HEK293 (cell line): Measurements from ENCODE around the gene TMEM35A.

Experiments
- CTCF ChIP-seq: fragments of 450-650 bp; formaldehyde crosslinking; IDR thresholded peaks from 2 replicates; pipeline ENCODE4 v1.5.1; 2016; ENCODE audit warnings: missing biosample characterization, missing genetic modification characterization
- KLF9 ChIP-seq: fragments of 450-650 bp; formaldehyde crosslinking; IDR thresholded peaks from 2 replicates; pipeline ENCODE4 v1.5.1; 2016; ENCODE audit warnings: missing biosample characterization, missing genetic modification characterization, low read depth
- PRDM1 ChIP-seq: fragments of 450-650 bp; formaldehyde crosslinking; IDR thresholded peaks from 2 replicates; pipeline ENCODE4; 2016; ENCODE audit warnings: missing biosample characterization, missing genetic modification characterization
- REPIN1 ChIP-seq: fragments of 450-650 bp; formaldehyde crosslinking; IDR thresholded peaks from 2 replicates; pipeline ENCODE4 v1.5.1; 2017; ENCODE audit warnings: missing biosample characterization, missing genetic modification characterization, low read depth
- REST ChIP-seq: fragments of 450-650 bp; formaldehyde crosslinking; IDR thresholded peaks from 2 replicates; pipeline ENCODE4 v1.5.1; 2016; ENCODE audit warnings: missing biosample characterization, missing genetic modification characterization
- ZNF274 ChIP-seq, 2 experiments: fragments of 200-500 bp in 1 of 2; fragments of 450-650 bp in 1 of 2; sonication (Bioruptor generic) in 1 of 2; formaldehyde crosslinking in 1 of 2; IDR thresholded peaks; 2 replicates each; pipeline versions ENCODE4 v1.5.1 to v1.6.1; 2014 to 2016; ENCODE audit warnings: borderline replicate concordance in 1 of 2, inconsistent platforms in 1 of 2, low read length in 1 of 2, missing biosample characterization in 1 of 2, missing genetic modification characterization in 1 of 2
- ZNF341 ChIP-seq: fragments of 450-650 bp; formaldehyde crosslinking; IDR thresholded peaks from 2 replicates; pipeline ENCODE4; 2016; ENCODE audit warnings: low read depth, missing biosample characterization, missing genetic modification characterization
- ZNF580 ChIP-seq: fragments of 450-650 bp; formaldehyde crosslinking; IDR thresholded peaks from 2 replicates; pipeline ENCODE4 v1.5.1; 2016; ENCODE audit warnings: missing biosample characterization, missing genetic modification characterization
- ZNF610 ChIP-seq: fragments of 450-650 bp; formaldehyde crosslinking; IDR thresholded peaks from 2 replicates; pipeline ENCODE4 v1.5.1; 2016; ENCODE audit warnings: missing biosample characterization, missing genetic modification characterization, borderline replicate concordance

GRCh38 chrX:101037231-101037630 lies 41.4 kb upstream of the TMEM35A start:
- TF ChIP-seq REPIN1 (tag by site-specific recombination), result no peak
- TF ChIP-seq ZNF274 (IDR thresholded peaks at IDR 0.05; ENCODE audit: low read length), result no peak
- no peak for TF ChIP-seq ZNF274 (tag by site-specific recombination; IDR thresholded peaks at IDR 0.05; ENCODE audit: borderline replicate concordance)
- no peak for TF ChIP-seq ZNF610 (tag by site-specific recombination)
- no peak for TF ChIP-seq CTCF
- no peak for TF ChIP-seq ZNF580 (tag by site-specific recombination)
- no peak for TF ChIP-seq PRDM1 (tag by site-specific recombination)
- TF ChIP-seq REST (tag by site-specific recombination), result no peak
- TF ChIP-seq KLF9 (tag by site-specific recombination), result no peak
- TF ChIP-seq ZNF341 (tag by site-specific recombination), result no peak
